ENCODE measurements around the gene KCNG4.

GRCh38 chr16:84245956-84246678, 6.3 kb upstream of the KCNG4 start:
- no peak for TF ChIP-seq CTCF (conservative IDR thresholded peaks at IDR 0.05; ENCODE audit: low read depth, low read length)
- TF ChIP-seq EZH2 (IDR thresholded peaks at IDR 0.05; ENCODE audit: borderline replicate concordance, low read depth, low read length, poor library complexity, severe bottlenecking), result no peak
